ENCODE measurements around the gene PLPPR1.
"Not testable (repeated sequence)": the region's sequence is repeated elsewhere in the genome, so short reads cannot be mapped to it uniquely, and the experiment has no call there.

DNA sequence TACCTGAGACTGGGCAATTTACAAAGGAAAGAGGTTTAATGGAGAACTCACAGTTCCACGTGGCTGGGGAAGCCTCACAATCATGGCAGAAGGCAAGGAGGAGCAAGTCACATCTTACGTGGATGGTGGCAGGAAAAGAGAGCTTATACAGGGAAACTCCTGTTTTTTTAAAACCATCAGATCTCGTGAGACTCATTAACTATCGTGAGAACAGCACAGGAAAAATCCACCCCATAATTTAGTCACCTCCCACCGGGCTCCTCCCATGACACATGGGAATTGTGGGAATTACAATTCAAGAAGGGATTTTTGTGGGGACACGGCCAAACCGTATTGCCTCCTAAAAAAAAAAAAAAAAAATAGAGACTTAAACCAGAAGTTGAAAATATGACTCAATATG lies 11.1 kb downstream of the PLPPR1 start:
- TF ChIP-seq, protein P1, sequence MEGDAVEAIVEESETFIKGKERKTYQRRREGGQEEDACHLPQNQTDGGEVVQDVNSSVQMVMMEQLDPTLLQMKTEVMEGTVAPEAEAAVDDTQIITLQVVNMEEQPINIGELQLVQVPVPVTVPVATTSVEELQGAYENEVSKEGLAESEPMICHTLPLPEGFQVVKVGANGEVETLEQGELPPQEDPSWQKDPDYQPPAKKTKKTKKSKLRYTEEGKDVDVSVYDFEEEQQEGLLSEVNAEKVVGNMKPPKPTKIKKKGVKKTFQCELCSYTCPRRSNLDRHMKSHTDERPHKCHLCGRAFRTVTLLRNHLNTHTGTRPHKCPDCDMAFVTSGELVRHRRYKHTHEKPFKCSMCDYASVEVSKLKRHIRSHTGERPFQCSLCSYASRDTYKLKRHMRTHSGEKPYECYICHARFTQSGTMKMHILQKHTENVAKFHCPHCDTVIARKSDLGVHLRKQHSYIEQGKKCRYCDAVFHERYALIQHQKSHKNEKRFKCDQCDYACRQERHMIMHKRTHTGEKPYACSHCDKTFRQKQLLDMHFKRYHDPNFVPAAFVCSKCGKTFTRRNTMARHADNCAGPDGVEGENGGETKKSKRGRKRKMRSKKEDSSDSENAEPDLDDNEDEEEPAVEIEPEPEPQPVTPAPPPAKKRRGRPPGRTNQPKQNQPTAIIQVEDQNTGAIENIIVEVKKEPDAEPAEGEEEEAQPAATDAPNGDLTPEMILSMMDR (IDR thresholded peaks at IDR 0.05), result not testable (repeated sequence)
- not testable (repeated sequence) for TF ChIP-seq POLR2AphosphoS5 (IDR thresholded peaks at IDR 0.05); POLR2A (IDR thresholded peaks at IDR 0.05); EP300 (IDR thresholded peaks at IDR 0.05; ENCODE audit: low read depth)

All from transverse colon (tissue), 4 donors.